ENCODE data around the gene SLC25A38. TPM values are rescaled to one million over a fixed set of nuclear protein-coding genes. Genes with fewer than 3 reads are reported as not detected.

The SLC25A38 gene
- total RNA-seq, 8 experiments from 2014 or later, result 15.7 to 54.8 (median 25.2) TPM

DNA sequence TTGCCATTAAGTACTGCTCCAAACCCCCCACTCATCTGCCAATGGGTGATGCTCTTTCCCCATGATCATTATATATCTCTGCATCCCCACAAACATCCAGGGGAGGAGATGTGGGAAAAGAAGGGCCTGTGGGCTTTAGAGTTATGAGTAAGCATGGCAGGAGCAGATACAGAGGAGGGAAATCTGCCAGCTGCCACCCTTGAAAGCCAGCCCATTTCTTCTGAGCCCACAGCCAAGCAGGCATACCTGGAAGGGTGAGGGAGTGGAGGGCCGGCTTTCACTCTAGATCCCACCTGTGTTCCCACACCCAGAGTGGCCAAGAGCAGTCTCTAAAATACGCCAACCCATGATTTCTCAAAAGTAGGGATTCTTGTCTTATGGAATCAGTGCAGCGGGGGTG is 1.7 kb upstream of the SLC25A38 start:
- in situ Hi-C loops (cut with MboI; ENCODE audit: low pct_unique_long_range_greater_than_20kb in 2 of 9, low sequenced_read_pairs in 9 of 9, unreplicated experiment in 9 of 9), result no loop called here
- peaks cover 3 to 14% of the 10 kb centered on the region in 2 donors for H3K4me1 ChIP-seq (replicated peaks in 1 of 2)
- ATAC-seq (replicated peaks in 6 of 8), result no peak
- 67 to 100% (median 97%) methylated on average over 1 to 3 of the region's 3 CpGs; no CpG with 5 or more reads in 2 of the 10 experiments for WGBS, 10 experiments
- no peak overlapping the region for H3K4me3 ChIP-seq
- no peak overlapping the region for H3K27ac ChIP-seq

DNA sequence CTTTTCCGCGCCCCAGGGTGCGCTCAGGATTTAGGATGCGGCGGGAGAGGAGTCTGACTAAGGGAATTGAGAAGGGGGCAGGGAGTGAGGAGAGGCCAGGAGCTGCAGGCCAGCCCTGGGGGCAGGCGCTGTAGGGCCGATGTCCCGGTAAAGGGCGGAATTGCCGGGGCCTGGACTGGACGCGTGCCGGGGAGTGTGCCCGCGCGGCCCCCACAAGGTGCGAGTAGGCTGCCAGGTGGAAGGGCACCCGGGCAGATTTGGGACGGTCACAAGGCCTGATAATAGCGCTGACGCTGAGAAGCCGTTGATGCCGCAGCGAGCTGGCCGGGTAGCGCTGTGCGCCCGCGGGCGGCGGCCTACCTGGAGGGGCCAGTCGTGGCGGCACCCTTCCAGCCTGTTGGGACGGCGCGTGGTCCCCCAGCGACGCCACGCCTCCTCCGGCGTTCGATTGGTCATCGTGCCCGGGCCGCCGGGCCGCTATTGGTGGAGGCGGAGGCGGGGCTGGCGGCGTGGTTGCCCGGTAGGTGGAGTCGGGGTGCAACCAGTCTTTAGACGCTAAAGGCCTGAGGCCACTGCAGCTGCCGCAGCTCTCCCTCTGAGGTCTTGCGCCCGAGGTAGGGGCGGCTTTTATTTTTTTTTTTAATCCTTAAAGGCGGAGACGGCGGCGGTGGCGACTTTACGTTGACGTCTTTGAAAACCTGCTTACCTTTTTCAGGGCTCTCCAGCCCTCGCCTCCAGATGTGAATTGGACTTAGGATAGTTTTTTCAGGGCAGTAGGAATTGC is 903 bp downstream of the SLC25A38 start:
- Histone ChIP-seq H3K4me1 (replicated peaks in 1 of 2) (peaks cover 3 to 14% of the 10 kb centered on the region in 2 donors), H3K4me3 (peak overlapping the region; percentile 59 to 86 (median 78)), H3K27ac (peak overlapping the region; percentile 62 to 84)
- ATAC-seq (replicated peaks in 6 of 8), result peak; percentile 75 to 93 (median 88)
- WGBS, 10 experiments, result 1 to 9% (median 2%) methylated on average over 8 to 18 of the region's 66 CpGs; no CpG with 5 or more reads in 2 of the 10 experiments
- in situ Hi-C loops (cut with MboI; ENCODE audit: low pct_unique_long_range_greater_than_20kb in 2 of 9, low sequenced_read_pairs in 9 of 9, unreplicated experiment in 9 of 9), result no loop called here

DNA sequence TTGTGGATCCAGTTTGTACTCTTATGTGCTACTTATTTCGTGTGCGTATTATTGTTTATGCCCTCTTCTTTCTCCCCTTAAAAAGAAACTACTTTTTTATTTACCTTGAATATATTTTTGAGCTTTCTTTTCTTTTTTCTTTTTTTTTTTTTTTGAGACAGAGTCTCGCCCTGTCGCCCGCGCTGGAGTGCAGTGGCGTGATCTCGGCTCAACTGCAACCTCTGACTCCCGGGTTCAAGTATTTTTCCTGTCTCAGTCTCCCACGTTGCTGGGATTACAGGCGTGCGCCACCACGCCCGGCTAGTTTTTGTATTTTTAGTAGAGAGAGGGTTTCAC is 1.5 kb downstream of the SLC25A38 start:
- in situ Hi-C loops (cut with MboI; ENCODE audit: low pct_unique_long_range_greater_than_20kb in 2 of 9, low sequenced_read_pairs in 9 of 9, unreplicated experiment in 9 of 9), result no loop called here
- Histone ChIP-seq H3K4me1 (replicated peaks in 1 of 2) (peaks cover 3 to 14% of the 10 kb centered on the region in 2 donors), H3K27ac (no peak overlapping the region), H3K4me3 (peak overlapping the region; percentile 59 to 86 (median 78))
- ATAC-seq (replicated peaks in 6 of 8), result no peak
- WGBS, 10 experiments, result 0 to 72% (median 67%) methylated on average over 2 to 14 of the region's 14 CpGs

DNA sequence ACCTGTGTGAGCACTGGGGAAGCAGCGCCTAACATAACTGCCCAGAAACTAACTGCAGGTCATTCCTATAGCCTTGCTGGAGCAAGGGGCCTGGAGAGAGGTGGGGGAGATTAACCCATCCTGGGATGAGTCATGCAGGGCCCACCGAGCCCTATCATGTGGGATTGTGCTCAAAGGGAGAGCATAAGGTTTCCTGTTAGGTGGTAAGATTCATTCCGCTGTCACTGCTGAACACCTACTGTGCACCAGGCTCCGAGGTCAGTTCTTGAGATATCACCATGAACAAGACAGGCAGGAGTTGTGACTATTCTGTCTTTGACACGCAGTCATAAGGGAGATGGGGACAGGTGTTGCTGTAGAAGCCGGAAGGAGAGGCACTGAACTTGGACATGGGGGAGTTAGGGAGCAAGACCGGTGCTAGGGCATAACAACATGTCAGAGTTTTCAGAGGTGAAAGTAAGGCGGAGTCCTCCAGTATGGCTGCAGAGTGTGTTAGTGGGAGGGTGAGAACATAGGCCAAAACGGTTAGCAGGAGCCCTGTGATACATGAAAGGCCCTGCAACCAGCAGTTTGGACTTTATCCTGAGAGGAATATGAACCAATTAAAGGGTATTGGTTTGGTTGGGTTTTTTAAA is 2.4 kb downstream of the SLC25A38 start:
- in situ Hi-C loops (cut with MboI; ENCODE audit: low pct_unique_long_range_greater_than_20kb in 2 of 9, low sequenced_read_pairs in 9 of 9, unreplicated experiment in 9 of 9), result no loop called here
- no peak overlapping the region for H3K27ac ChIP-seq
- WGBS, 10 experiments, result 70 to 98% (median 87%) methylated on average over 3 to 8 of the region's 9 CpGs; no CpG with 5 or more reads in 3 of the 10 experiments
- H3K4me3 ChIP-seq, result no peak overlapping the region
- peaks cover 3 to 14% of the 10 kb centered on the region in 2 donors for H3K4me1 ChIP-seq (replicated peaks in 1 of 2)
- ATAC-seq (replicated peaks in 6 of 8), result no peak

DNA sequence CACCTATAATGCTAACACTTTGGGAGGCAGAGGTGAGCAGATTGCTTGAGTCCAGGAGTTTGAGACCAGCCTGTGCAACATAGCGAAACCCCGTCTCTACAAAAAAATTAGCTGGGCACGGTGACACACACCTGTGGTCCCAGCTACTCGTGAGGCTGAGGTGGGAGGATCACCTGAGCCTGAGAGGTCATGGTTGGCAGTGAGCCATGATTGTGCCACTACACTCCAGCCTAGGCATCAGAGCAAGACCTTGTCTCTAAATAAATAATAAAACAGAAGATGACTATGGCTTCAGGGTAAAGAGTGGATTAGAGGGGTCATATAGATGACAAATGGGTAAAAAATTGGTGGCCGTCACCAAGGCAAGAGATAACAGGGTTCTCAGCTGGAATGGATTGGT is 3.1 kb downstream of the SLC25A38 start:
- Histone ChIP-seq H3K4me1 (replicated peaks in 1 of 2) (peaks cover 3 to 14% of the 10 kb centered on the region in 2 donors), H3K4me3 (no peak overlapping the region), H3K27ac (no peak overlapping the region)
- no peak for ATAC-seq (replicated peaks in 6 of 8)
- in situ Hi-C loops (cut with MboI; ENCODE audit: low pct_unique_long_range_greater_than_20kb in 2 of 9, low sequenced_read_pairs in 9 of 9, unreplicated experiment in 9 of 9), result no loop called here
- 50 to 100% (median 84%) methylated on average over 1 to 5 of the region's 5 CpGs; no CpG with 5 or more reads in 4 of the 10 experiments for WGBS, 10 experiments

DNA sequence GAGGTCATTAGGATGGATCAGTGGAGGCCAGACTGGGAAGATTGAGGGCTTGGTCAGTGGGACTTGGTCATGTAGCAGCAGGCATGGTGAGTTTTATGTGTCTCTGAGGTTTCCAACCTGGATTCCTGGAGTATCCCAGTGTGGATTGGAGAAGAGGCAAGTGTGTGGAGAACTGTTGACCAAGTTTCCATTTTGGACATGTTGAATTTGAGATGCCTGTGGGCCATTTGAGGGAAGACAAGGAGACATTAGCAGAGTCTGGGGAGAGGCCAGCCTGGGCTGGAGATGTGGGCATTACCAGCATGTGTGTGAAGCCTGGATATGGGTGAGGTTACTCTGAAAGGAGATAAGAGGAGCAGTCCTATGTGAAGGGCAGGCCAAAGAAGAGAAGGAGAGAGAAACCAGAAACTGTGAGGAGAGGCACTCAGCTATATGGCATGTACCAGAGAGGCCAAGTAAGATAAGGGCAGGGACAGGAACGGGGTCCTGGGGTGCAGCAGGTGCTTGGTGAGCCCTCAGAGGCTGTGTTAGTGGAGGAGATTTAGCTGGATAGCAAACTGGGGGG is 4.3 kb downstream of the SLC25A38 start:
- WGBS, 10 experiments, result 100% methylated on average over 1 of the region's 1 CpG; no CpG with 5 or more reads in 8 of the 10 experiments
- ATAC-seq (replicated peaks in 6 of 8), result no peak
- in situ Hi-C loops (cut with MboI; ENCODE audit: low pct_unique_long_range_greater_than_20kb in 2 of 9, low sequenced_read_pairs in 9 of 9, unreplicated experiment in 9 of 9), result no loop called here
- H3K4me3 ChIP-seq, result no peak overlapping the region
- peaks cover 3 to 14% of the 10 kb centered on the region in 2 donors for H3K4me1 ChIP-seq (replicated peaks in 1 of 2)
- no peak overlapping the region for H3K27ac ChIP-seq

DNA sequence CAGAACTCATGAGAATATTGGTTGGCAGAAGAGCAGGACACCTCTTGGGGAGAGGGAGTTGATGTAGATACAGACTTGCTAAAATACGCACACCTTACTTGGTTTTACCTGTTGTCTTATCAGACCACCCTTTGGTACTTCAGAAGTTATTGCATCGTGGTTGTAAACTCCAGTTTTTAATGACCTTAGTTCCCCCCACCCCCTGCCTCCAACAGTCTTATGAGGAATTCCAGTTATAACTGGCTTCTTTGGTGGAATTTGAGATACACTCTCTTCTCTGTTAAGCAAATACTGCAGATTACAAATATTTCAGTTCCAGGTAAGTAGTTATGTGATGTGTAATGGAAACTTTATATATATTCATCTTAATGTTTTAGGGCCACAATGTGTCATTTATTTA is 5.0 kb downstream of the SLC25A38 start:
- H3K27ac ChIP-seq, result no peak overlapping the region
- in situ Hi-C loops (cut with MboI; ENCODE audit: low pct_unique_long_range_greater_than_20kb in 2 of 9, low sequenced_read_pairs in 9 of 9, unreplicated experiment in 9 of 9), result no loop called here
- H3K4me1 ChIP-seq (replicated peaks in 1 of 2), result peaks cover 0 to 10% of the 10 kb centered on the region in 2 donors
- no peak for ATAC-seq (replicated peaks in 6 of 8)
- no peak overlapping the region for H3K4me3 ChIP-seq
- 29 to 100% (median 100%) methylated on average over 1 to 2 of the region's 2 CpGs; no CpG with 5 or more reads in 3 of the 10 experiments for WGBS, 10 experiments

DNA sequence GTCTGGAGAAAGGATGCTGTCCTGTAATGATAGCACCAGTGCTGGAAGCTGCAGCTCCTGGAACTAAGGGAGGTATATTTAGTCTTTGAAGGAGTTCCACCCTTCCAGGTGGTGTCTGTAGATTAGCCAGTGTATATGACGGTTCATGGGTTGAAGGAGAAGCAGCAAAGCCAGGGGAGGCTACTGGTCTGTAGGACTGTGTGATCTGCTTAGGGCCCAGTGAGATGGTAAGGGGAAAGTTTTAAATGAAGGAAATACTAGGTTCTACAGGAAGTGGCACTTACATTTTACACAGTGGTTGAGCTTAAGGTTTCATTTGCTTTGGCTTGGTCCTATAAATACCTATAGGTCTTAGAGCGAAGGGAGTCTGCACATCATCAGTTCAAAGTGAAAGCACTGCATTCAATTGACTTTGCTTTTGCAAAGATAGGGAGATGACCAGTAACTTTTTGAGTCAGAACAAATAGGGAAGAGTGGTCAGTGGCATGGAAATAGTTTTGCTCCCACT is 5.6 kb downstream of the SLC25A38 start:
- peaks cover 0 to 10% of the 10 kb centered on the region in 2 donors for H3K4me1 ChIP-seq (replicated peaks in 1 of 2)
- H3K27ac ChIP-seq, result no peak overlapping the region
- H3K4me3 ChIP-seq, result no peak overlapping the region
- ATAC-seq (replicated peaks in 6 of 8), result no peak
- in situ Hi-C loops (cut with MboI; ENCODE audit: low pct_unique_long_range_greater_than_20kb in 2 of 9, low sequenced_read_pairs in 9 of 9, unreplicated experiment in 9 of 9), result no loop called here
- WGBS, 10 experiments, result 83 to 100% (median 100%) methylated on average over 1 to 2 of the region's 2 CpGs; no CpG with 5 or more reads in 1 of the 10 experiments

DNA sequence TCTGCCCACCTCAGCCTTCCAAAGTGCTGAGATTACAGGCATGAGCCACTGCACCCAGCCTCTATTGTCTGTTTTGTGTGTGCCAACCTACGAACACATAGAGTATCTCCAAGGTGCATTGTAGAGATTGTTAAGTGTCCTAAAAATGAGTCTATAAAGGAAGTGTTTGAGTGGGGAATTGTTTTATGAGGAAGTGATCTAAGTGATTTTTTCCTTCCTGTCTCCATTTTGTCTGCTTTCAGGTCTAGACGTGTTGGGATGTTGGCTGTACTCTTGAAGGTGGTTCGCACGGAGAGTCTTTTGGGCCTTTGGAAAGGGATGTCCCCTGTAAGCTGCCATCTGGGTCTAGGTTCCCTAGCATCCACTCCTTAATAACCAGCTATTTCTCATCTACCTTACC is 7.0 kb downstream of the SLC25A38 start:
- no peak overlapping the region for H3K4me3 ChIP-seq
- H3K27ac ChIP-seq, result no peak overlapping the region
- H3K4me1 ChIP-seq (replicated peaks in 1 of 2), result peaks cover 0 to 2% of the 10 kb centered on the region in 2 donors
- 100% methylated on average over 1 to 3 of the region's 4 CpGs; no CpG with 5 or more reads in 7 of the 10 experiments for WGBS, 10 experiments
- ATAC-seq (replicated peaks in 6 of 8), result no peak
- in situ Hi-C loops (cut with MboI; ENCODE audit: low pct_unique_long_range_greater_than_20kb in 2 of 9, low sequenced_read_pairs in 9 of 9, unreplicated experiment in 9 of 9), result no loop called here

DNA sequence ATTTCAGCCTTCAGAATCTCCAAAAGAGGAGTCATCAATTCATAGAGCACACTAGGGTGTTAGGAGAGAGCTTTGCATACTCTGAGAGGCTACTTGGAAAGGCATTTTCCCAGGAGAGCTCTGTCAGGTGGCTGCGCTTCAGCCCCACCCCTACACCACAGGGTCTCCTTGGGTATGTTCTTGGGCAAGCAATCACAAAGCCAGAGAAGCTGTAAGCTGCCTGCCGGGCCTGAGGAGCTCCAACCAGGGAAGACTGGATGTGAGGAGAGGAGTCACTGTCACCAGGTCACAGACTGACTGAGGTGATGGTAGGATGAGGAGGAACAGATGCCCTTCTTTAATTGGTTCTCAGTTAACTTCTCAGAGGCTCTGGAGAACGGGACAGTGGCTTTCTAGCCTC is 13.5 kb downstream of the SLC25A38 start:
- H3K27ac ChIP-seq, result no peak overlapping the region
- in situ Hi-C loops (cut with MboI; ENCODE audit: low pct_unique_long_range_greater_than_20kb in 2 of 9, low sequenced_read_pairs in 9 of 9, unreplicated experiment in 9 of 9), result no loop called here
- 50 to 100% (median 80%) methylated on average over 1 to 3 of the region's 3 CpGs; no CpG with 5 or more reads in 3 of the 10 experiments for WGBS, 10 experiments
- ATAC-seq (replicated peaks in 6 of 8), result no peak
- no peak overlapping the region for H3K4me3 ChIP-seq
- H3K4me1 ChIP-seq (replicated peaks in 1 of 2), result no peaks in the 10 kb centered on the region

DNA sequence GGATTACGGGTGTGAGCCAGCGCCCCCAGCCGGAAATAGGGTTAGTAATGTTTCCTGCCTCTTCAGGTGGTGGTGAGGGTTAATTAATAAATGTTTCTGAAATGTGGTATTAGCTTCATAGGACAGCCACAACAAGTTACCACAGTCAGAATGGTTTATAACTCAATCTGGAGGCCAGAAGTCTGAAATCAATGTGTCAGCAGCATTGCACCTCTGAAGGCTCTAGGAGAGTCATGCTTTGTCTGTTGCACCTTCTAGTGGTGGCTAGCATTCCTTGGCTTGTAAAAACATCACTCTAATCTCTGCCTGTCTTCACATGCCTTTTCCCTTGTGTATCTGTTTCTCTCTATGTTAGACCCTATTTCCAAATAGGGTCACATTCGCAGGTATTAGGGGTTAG is 15.5 kb downstream of the SLC25A38 start:
- in situ Hi-C loops (cut with MboI; ENCODE audit: low pct_unique_long_range_greater_than_20kb in 2 of 9, low sequenced_read_pairs in 9 of 9, unreplicated experiment in 9 of 9), result no loop called here
- Histone ChIP-seq H3K4me3 (no peak overlapping the region), H3K27ac (no peak overlapping the region), H3K4me1 (replicated peaks in 1 of 2) (no peaks in the 10 kb centered on the region)
- 86 to 100% (median 96%) methylated on average over 3 to 4 of the region's 4 CpGs; no CpG with 5 or more reads in 5 of the 10 experiments for WGBS, 10 experiments
- ATAC-seq (replicated peaks in 6 of 8), result peak in 1 of 8 experiments; percentile 29

DNA sequence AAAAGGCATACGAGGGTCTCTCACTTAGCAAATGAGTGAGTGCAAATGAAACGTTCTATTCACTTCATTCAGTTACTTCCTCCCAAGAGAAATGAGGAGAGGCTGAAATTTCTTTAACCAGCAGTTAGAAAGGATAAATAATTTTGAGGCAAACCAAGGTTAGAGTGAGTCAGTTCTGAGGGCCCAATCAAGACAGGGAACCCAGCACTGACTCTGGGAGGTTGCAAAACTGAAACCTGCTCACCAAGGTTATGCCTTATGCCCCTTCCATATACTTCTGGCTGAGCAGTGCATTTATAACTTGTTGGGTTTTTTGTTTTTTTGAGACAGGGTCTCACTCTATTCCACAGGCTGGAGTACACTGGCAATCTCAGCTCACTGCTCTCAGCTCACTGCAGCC is 18.8 kb downstream of the SLC25A38 start:
- Histone ChIP-seq H3K4me1 (replicated peaks in 1 of 2) (peaks cover 0 to 3% of the 10 kb centered on the region in 2 donors), H3K27ac (no peak overlapping the region), H3K4me3 (no peak overlapping the region)
- 0 to 80% (median 25%) methylated on average over 1 to 2 of the region's 2 CpGs; no CpG with 5 or more reads in 1 of the 10 experiments for WGBS, 10 experiments
- ATAC-seq (replicated peaks in 6 of 8), result no peak
- in situ Hi-C loops (cut with MboI; ENCODE audit: low pct_unique_long_range_greater_than_20kb in 2 of 9, low sequenced_read_pairs in 9 of 9, unreplicated experiment in 9 of 9), result no loop called here

Measured in motor neuron (in vitro differentiated cells).